Spinal cord (tissue), 10 donors: ENCODE measurements around the gene WDR20. TPM values are rescaled to one million over a fixed set of nuclear protein-coding genes. Genes with fewer than 3 reads are reported as not detected.
A peak's percentile ranks its signal among the peaks of the same experiment; 100 is the strongest.
"Not testable (repeated sequence)": the region's sequence is repeated elsewhere in the genome, so short reads cannot be mapped to it uniquely, and the experiment has no call there.

Source experiments
- DNase-seq, 6 donors: peaks; one replicate each; pipeline versions ENCODE4 v3.0.0 to v3.0.0-alpha.2; 2013 to 2015; ENCODE audit warnings: low spot score in 6 of 6, low read depth in 4 of 6
- H3K27ac ChIP-seq: one replicate; pipeline ENCODE4 v1.5.1; 2013; ENCODE audit warnings: low read depth, low read length, control low read depth
- H3K27me3 ChIP-seq: one replicate; pipeline ENCODE4 v1.6.1; 2013; ENCODE audit warnings: low read length; ENCODE audit not compliant: control insufficient read depth, insufficient read depth
- H3K36me3 ChIP-seq: one replicate; pipeline ENCODE4 v1.6.1; 2013; ENCODE audit warnings: low read length; ENCODE audit not compliant: control insufficient read depth, insufficient read depth
- H3K4me1 ChIP-seq: one replicate; pipeline ENCODE4 v1.6.1; 2013; ENCODE audit warnings: low read length; ENCODE audit not compliant: control insufficient read depth, insufficient read depth
- H3K4me3 ChIP-seq: one replicate; pipeline ENCODE4 v1.5.1; 2013; ENCODE audit warnings: low read depth, low read length, control low read depth
- H3K9me3 ChIP-seq: one replicate; pipeline ENCODE4 v1.6.1; 2013; ENCODE audit warnings: low read length; ENCODE audit not compliant: control insufficient read depth, insufficient read depth
- WGBS: methylation state at CpG from one replicate; pipeline ENCODE4 v1.1.5; 2013; ENCODE audit warnings: missing lambda C conversion rate; ENCODE audit not compliant: insufficient coverage; 5-methylcytosine and 5-hydroxymethylcytosine counted together
- polyA plus RNA-seq, 2 donors: library from polyadenylated mRNA; unstranded; fragments of 120-200 nt; gene quantifications; one replicate each; pipeline ENCODE4 v1.2.1, GENCODE V29; 2013; ENCODE audit not compliant: insufficient read length in 2 of 2
- total RNA-seq, 2 donors: library from RNA; depleted of rRNA in 1 of 2; stranded (reverse); fragments of 120-200 nt in 1 of 2; fragments of >200 nt in 1 of 2; gene quantifications; one replicate each; pipeline versions ENCODE4 v1.2.3 to v1.2.4, GENCODE V29; 2013 to 2014
- donor health status: healthy.

WDR20 gene
- total and polyA plus RNA-seq, 4 donors = 20.4 to 33.1 (median 30.9) TPM

- H3K27ac ChIP-seq = no peak overlapping the region
- no CpG with 5 or more reads among the region's 5 CpGs for WGBS
Measured at GRCh38 chr14:102126807-102127455, 12.8 kb upstream of the WDR20 start.

GRCh38 chr14:102131741-102132140 is 8.0 kb upstream of the WDR20 start:
- WGBS = 91% methylated on average over 1 of the region's 6 CpGs

More at GRCh38 chr14:102126807-102127455, 12.8 kb upstream of the WDR20 start:
- Histone ChIP-seq H3K27me3 (no peaks in the 10 kb centered on the region), H3K4me1 (no peaks in the 10 kb centered on the region), H3K9me3 (no peaks in the 10 kb centered on the region), H3K4me3 (no peak overlapping the region), H3K36me3 (no peaks in the 10 kb centered on the region)
- peak in 1 of 6 donors; percentile 46 for DNase-seq

GRCh38 chr14:102134021-102134420 is 5.7 kb upstream of the WDR20 start:
- 100% methylated on average over 5 of the region's 9 CpGs for WGBS
- not testable (repeated sequence) for H3K4me1 ChIP-seq, H3K4me3 ChIP-seq, H3K9me3 ChIP-seq, H3K27me3 ChIP-seq, H3K36me3 ChIP-seq, H3K27ac ChIP-seq, DNase-seq

More at GRCh38 chr14:102131741-102132140, 8.0 kb upstream of the WDR20 start:
- no peak for DNase-seq
- no peak overlapping the region for H3K4me3 ChIP-seq
- no peaks in the 10 kb centered on the region for H3K27me3 ChIP-seq
- no peaks in the 10 kb centered on the region for H3K9me3 ChIP-seq
- no peaks in the 10 kb centered on the region for H3K4me1 ChIP-seq
- H3K27ac ChIP-seq = no peak overlapping the region
- H3K36me3 ChIP-seq = peaks cover 6% of the 10 kb centered on the region

- not testable (repeated sequence) for H3K9me3 ChIP-seq, H3K27ac ChIP-seq, H3K4me1 ChIP-seq, H3K27me3 ChIP-seq, DNase-seq, H3K4me3 ChIP-seq, H3K36me3 ChIP-seq
- 61% methylated on average over 2 of the region's 10 CpGs for WGBS
Measured at GRCh38 chr14:102134719-102135118, 5.0 kb upstream of the WDR20 start.

GRCh38 chr14:102135456-102135855 is 4.2 kb upstream of the WDR20 start:
- 96% methylated on average over 13 of the region's 30 CpGs for WGBS
- not testable (repeated sequence) for H3K27ac ChIP-seq, H3K4me3 ChIP-seq, DNase-seq, H3K9me3 ChIP-seq, H3K4me1 ChIP-seq, H3K36me3 ChIP-seq, H3K27me3 ChIP-seq

GRCh38 chr14:102138535-102138934 is 1.2 kb upstream of the WDR20 start:
- Histone ChIP-seq H3K27ac (no peak overlapping the region), H3K36me3 (peaks cover 2% of the 10 kb centered on the region), H3K4me1 (peaks cover 12% of the 10 kb centered on the region), H3K27me3 (no peaks in the 10 kb centered on the region), H3K4me3 (peak overlapping the region; percentile 90), H3K9me3 (no peaks in the 10 kb centered on the region)
- no CpG with 5 or more reads among the region's 3 CpGs for WGBS
- DNase-seq = peak in 1 of 6 donors; percentile 3

- Histone ChIP-seq H3K36me3 (peaks cover 3% of the 10 kb centered on the region), H3K4me3 (peak overlapping the region; percentile 90), H3K27ac (peak overlapping the region; percentile 33), H3K27me3 (no peaks in the 10 kb centered on the region), H3K9me3 (no peaks in the 10 kb centered on the region), H3K4me1 (peaks cover 12% of the 10 kb centered on the region)
- 3% methylated on average over 14 of the region's 14 CpGs for WGBS
- peak in 1 of 6 donors; percentile 57 for DNase-seq
Measured at GRCh38 chr14:102138961-102139285, 774 bp upstream of the WDR20 start.

- peak in 3 of 6 donors; percentile 24 to 29 (median 25) for DNase-seq
Measured at GRCh38 chr14:102140027-102140749, 491 bp downstream of the WDR20 start.

GRCh38 chr14:102140750-102141145 is 1.1 kb downstream of the WDR20 start:
- Histone ChIP-seq H3K27ac (peak overlapping the region; percentile 33), H3K36me3 (peaks cover 7% of the 10 kb centered on the region), H3K9me3 (no peaks in the 10 kb centered on the region), H3K27me3 (no peaks in the 10 kb centered on the region), H3K4me1 (peaks cover 12% of the 10 kb centered on the region), H3K4me3 (peak overlapping the region; percentile 90)
- WGBS = 0% methylated on average over 4 of the region's 9 CpGs
- DNase-seq = peak in 1 of 6 donors; percentile 9

More at GRCh38 chr14:102140027-102140749, 491 bp downstream of the WDR20 start:
- no peaks in the 10 kb centered on the region for H3K27me3 ChIP-seq
- peak overlapping the region; percentile 90 for H3K4me3 ChIP-seq
- H3K36me3 ChIP-seq = peaks cover 7% of the 10 kb centered on the region
- peak overlapping the region; percentile 75 for H3K27ac ChIP-seq
- under 1% methylated on average over 48 of the region's 48 CpGs for WGBS
- H3K9me3 ChIP-seq = no peaks in the 10 kb centered on the region
- H3K4me1 ChIP-seq = peaks cover 12% of the 10 kb centered on the region

GRCh38 chr14:102141797-102142196 is 2.1 kb downstream of the WDR20 start:
- Histone ChIP-seq H3K4me1 (peaks cover 12% of the 10 kb centered on the region), H3K9me3 (no peaks in the 10 kb centered on the region), H3K4me3 (no peak overlapping the region), H3K36me3 (peaks cover 7% of the 10 kb centered on the region), H3K27me3 (no peaks in the 10 kb centered on the region), H3K27ac (no peak overlapping the region)
- DNase-seq = no peak
- WGBS = no CpG with 5 or more reads among the region's 4 CpGs
